Smooth muscle cell (in vitro differentiated cells): ENCODE results near the gene CTH. TPM values are rescaled to one million over a fixed set of nuclear protein-coding genes. Genes with fewer than 3 reads are reported as not detected.
"Not testable (repeated sequence)": the region's sequence is repeated elsewhere in the genome, so short reads cannot be mapped to it uniquely, and the experiment has no call there.

ENCODE experiments used
- DNase-seq: peaks from one replicate; lab custom pipeline; 2025; ENCODE audit not compliant: unreplicated experiment; lab: John Stamatoyannopoulos, UW
- H2AFZ ChIP-seq: fragments of 200-600 bp; sonication (generic); 2 replicates; pipeline ENCODE4 v1.6.0; 2016; ENCODE audit warnings: antibody characterized with exemption, low read depth, mild to moderate bottlenecking
- H3F3A ChIP-seq: fragments of 200-600 bp; sonication (generic); 2 replicates; pipeline ENCODE4 v1.6.0; 2017; ENCODE audit warnings: antibody characterized with exemption, low read depth
- H3K27ac ChIP-seq: fragments of 200-600 bp; sonication (generic); 2 replicates; pipeline ENCODE4 v1.5.1; 2016; ENCODE audit warnings: low read depth, mild to moderate bottlenecking
- H3K27me3 ChIP-seq: fragments of 200-600 bp; sonication (generic); 2 replicates; pipeline ENCODE4 v1.6.1; 2016; ENCODE audit warnings: low read depth, mild to moderate bottlenecking
- H3K36me3 ChIP-seq: fragments of 200-600 bp; sonication (generic); 2 replicates; pipeline ENCODE4 v1.5.1; 2016; ENCODE audit warnings: low read depth
- H3K4me1 ChIP-seq: fragments of 200-600 bp; sonication (generic); 2 replicates; pipeline ENCODE4 v1.5.1; 2016; ENCODE audit warnings: low read depth
- H3K4me2 ChIP-seq: fragments of 200-600 bp; sonication (generic); 2 replicates; pipeline ENCODE4 v1.6.0; 2016; ENCODE audit warnings: mild to moderate bottlenecking
- H3K4me3 ChIP-seq: fragments of 200-600 bp; sonication (generic); 2 replicates; pipeline ENCODE4 v1.5.1; 2016; ENCODE audit warnings: mild to moderate bottlenecking
- H3K79me2 ChIP-seq: fragments of 200-600 bp; sonication (generic); 2 replicates; pipeline ENCODE4 v1.6.0; 2016; ENCODE audit warnings: low read depth, mild to moderate bottlenecking
- H3K9ac ChIP-seq: fragments of 200-600 bp; sonication (generic); 2 replicates; pipeline ENCODE4 v1.6.0; 2016; ENCODE audit warnings: low read depth
- H3K9me3 ChIP-seq: fragments of 200-600 bp; sonication (generic); replicated peaks from 2 replicates; pipeline ENCODE4 v1.5.1; 2016; ENCODE audit warnings: low read depth
- H4K20me1 ChIP-seq: fragments of 200-600 bp; sonication (generic); 2 replicates; pipeline ENCODE4 v1.6.0; 2016; ENCODE audit warnings: low read depth
- CTCF ChIP-seq: fragments of 200-600 bp; sonication (generic); IDR thresholded peaks from 2 replicates; pipeline ENCODE4 v1.5.1; 2017; ENCODE audit warnings: borderline replicate concordance, mild to moderate bottlenecking, antibody characterized with exemption; ENCODE audit not compliant: insufficient read depth, poor library complexity, severe bottlenecking
- WGBS: methylation state at CpG from one replicate; pipeline ENCODE4 v1.1.7; 2016; ENCODE audit warnings: low lambda C conversion rate; 5-methylcytosine and 5-hydroxymethylcytosine counted together
- polyA plus RNA-seq: library from polyadenylated mRNA; unstranded; fragments of >200 nt; fragmentation: Nextera tagmentation; extraction: Ambion mirVana; gene quantifications from 2 replicates; pipeline ENCODE4 v1.2.1, GENCODE V29; 2016
- total RNA-seq: library from RNA; depleted of rRNA; stranded (reverse); fragments of >200 nt; gene quantifications from 2 replicates; pipeline ENCODE4 v1.2.3, GENCODE V29; 2014

Gene CTH
- total and polyA plus RNA-seq, 2 experiments from 2014 or later = 6.5 to 11.9 TPM

- H3K9ac ChIP-seq, H3F3A ChIP-seq, H3K4me3 ChIP-seq, H3K9me3 ChIP-seq, H3K27me3 ChIP-seq, H3K4me1 ChIP-seq, H3K27ac ChIP-seq, H3K36me3 ChIP-seq, DNase-seq, H3K4me2 ChIP-seq, H2AFZ ChIP-seq, H4K20me1 ChIP-seq, H3K79me2 ChIP-seq: not testable (repeated sequence)
- 47% methylated on average over 3 of the region's 3 CpGs for WGBS
Measured at GRCh38 chr1:70371586-70371985, 39.5 kb upstream of the CTH start.

- Histone ChIP-seq H3K27me3 (no peaks in the 10 kb centered on the region), H3K36me3 (no peaks in the 10 kb centered on the region), H4K20me1 (no peaks in the 10 kb centered on the region), H3K79me2 (no peaks in the 10 kb centered on the region), H3F3A (no peaks in the 10 kb centered on the region), H3K27ac (no peak overlapping the region), H3K4me1 (peaks cover 5% of the 10 kb centered on the region), H3K4me3 (no peak overlapping the region), H3K4me2 (no peak overlapping the region), H3K9me3 (no peaks in the 10 kb centered on the region), H2AFZ (no peak overlapping the region), H3K9ac (no peak overlapping the region)
- WGBS = 99% methylated on average over 4 of the region's 4 CpGs
- no peak for TF ChIP-seq CTCF
- DNase-seq = no peak
Measured at GRCh38 chr1:70372426-70372825, 38.6 kb upstream of the CTH start.

GRCh38 chr1:70373580-70373979 lies 37.5 kb upstream of the CTH start:
- not testable (repeated sequence) for H3K9ac ChIP-seq, H3K4me3 ChIP-seq

GRCh38 chr1:70376196-70376595 lies 34.9 kb upstream of the CTH start:
- no peak overlapping the region for H3K4me3 ChIP-seq
- no peaks in the 10 kb centered on the region for H3F3A ChIP-seq
- no peak overlapping the region for H2AFZ ChIP-seq
- no peak for DNase-seq
- no peak for TF ChIP-seq CTCF
- no peaks in the 10 kb centered on the region for H3K27me3 ChIP-seq
- no peak overlapping the region for H3K4me2 ChIP-seq
- H3K27ac ChIP-seq = no peak overlapping the region
- H3K4me1 ChIP-seq = peaks cover 5% of the 10 kb centered on the region
- H4K20me1 ChIP-seq = no peaks in the 10 kb centered on the region
- WGBS = 81% methylated on average over 6 of the region's 6 CpGs
- no peaks in the 10 kb centered on the region for H3K36me3 ChIP-seq
- H3K9ac ChIP-seq = no peak overlapping the region
- no peaks in the 10 kb centered on the region for H3K9me3 ChIP-seq
- no peaks in the 10 kb centered on the region for H3K79me2 ChIP-seq

More at GRCh38 chr1:70373580-70373979, 37.5 kb upstream of the CTH start:
- not testable (repeated sequence) for H3K79me2 ChIP-seq, H3K4me1 ChIP-seq, H3F3A ChIP-seq, H2AFZ ChIP-seq, H3K9me3 ChIP-seq, H4K20me1 ChIP-seq, H3K27me3 ChIP-seq, H3K27ac ChIP-seq, DNase-seq, H3K4me2 ChIP-seq, H3K36me3 ChIP-seq
- 51% methylated on average over 2 of the region's 2 CpGs for WGBS

- Histone ChIP-seq H3K79me2 (no peaks in the 10 kb centered on the region), H2AFZ (no peak overlapping the region), H3K4me3 (no peak overlapping the region)
Measured at GRCh38 chr1:70382682-70383081, 28.4 kb upstream of the CTH start.

More at GRCh38 chr1:70382682-70383081, 28.4 kb upstream of the CTH start:
- Histone ChIP-seq H3K4me1 (no peaks in the 10 kb centered on the region), H3K27me3 (no peaks in the 10 kb centered on the region), H3K36me3 (no peaks in the 10 kb centered on the region), H3K27ac (no peak overlapping the region), H3K9ac (no peak overlapping the region), H4K20me1 (no peaks in the 10 kb centered on the region), H3K9me3 (no peaks in the 10 kb centered on the region), H3F3A (no peaks in the 10 kb centered on the region), H3K4me2 (no peak overlapping the region)
- no peak for DNase-seq
- no peak for TF ChIP-seq CTCF
